Glomerular visceral epithelial cell (primary cell): ENCODE results near the gene SV2B.

ENCODE experiments used
- DNase-seq: peaks from one replicate; pipeline ENCODE4 v3.0.0-alpha.2; 2016; ENCODE audit errors: extremely low spot score

Gene SV2B

GRCh38 chr15:91192285-91192684, 92.2 kb downstream of the SV2B start:
- no peak for DNase-seq

GRCh38 chr15:91192690-91193377, 92.8 kb downstream of the SV2B start:
- DNase-seq = no peak

GRCh38 chr15:91193378-91193720, 93.3 kb downstream of the SV2B start:
- no peak for DNase-seq

- DNase-seq = no peak
Measured at GRCh38 chr15:91196127-91196526, 96.1 kb downstream of the SV2B start.

- DNase-seq = no peak
Measured at GRCh38 chr15:91196768-91197167, 96.7 kb downstream of the SV2B start.

- DNase-seq = no peak
Measured at GRCh38 chr15:91199511-91199910, 99.5 kb downstream of the SV2B start.

GRCh38 chr15:91200101-91200754, 100.2 kb downstream of the SV2B start:
- DNase-seq = no peak

- DNase-seq = no peak
Measured at GRCh38 chr15:91202510-91203102, 102.5 kb downstream of the SV2B start.

- no peak for DNase-seq
Measured at GRCh38 chr15:91203619-91204203, 103.7 kb downstream of the SV2B start.

GRCh38 chr15:91208371-91208770, 108.3 kb downstream of the SV2B start:
- no peak for DNase-seq

GRCh38 chr15:91209318-91209717, 109.3 kb downstream of the SV2B start:
- DNase-seq = no peak

- DNase-seq = no peak
Measured at GRCh38 chr15:91209726-91210125, 109.7 kb downstream of the SV2B start.

- DNase-seq = no peak
Measured at GRCh38 chr15:91214675-91215590, 114.9 kb downstream of the SV2B start.

- DNase-seq = no peak
Measured at GRCh38 chr15:91216000-91216399, 115.9 kb downstream of the SV2B start.

GRCh38 chr15:91219206-91219605, 119.1 kb downstream of the SV2B start:
- no peak for DNase-seq

GRCh38 chr15:91222052-91222451, 122.0 kb downstream of the SV2B start:
- no peak for DNase-seq

- no peak for DNase-seq
Measured at GRCh38 chr15:91223863-91224262, 123.8 kb downstream of the SV2B start.

- DNase-seq = peak; percentile 22
Measured at GRCh38 chr15:91224755-91225380, 124.8 kb downstream of the SV2B start.

- no peak for DNase-seq
Measured at GRCh38 chr15:91225741-91226140, 125.7 kb downstream of the SV2B start.

- DNase-seq = no peak
Measured at GRCh38 chr15:91227117-91227516, 127.1 kb downstream of the SV2B start.

GRCh38 chr15:91227766-91228165, 127.7 kb downstream of the SV2B start:
- no peak for DNase-seq
